HG02678 (cell line): ENCODE measurements around the gene ACOX2.

Experiments used
- ATAC-seq: cut with Tn5 transposase; IDR thresholded peaks from one replicate; pipeline ENCODE4 v1.9.1; 2021; ENCODE audit warnings: mild to moderate bottlenecking, moderate library complexity; ENCODE audit not compliant: unreplicated experiment

ACOX2 gene

DNA sequence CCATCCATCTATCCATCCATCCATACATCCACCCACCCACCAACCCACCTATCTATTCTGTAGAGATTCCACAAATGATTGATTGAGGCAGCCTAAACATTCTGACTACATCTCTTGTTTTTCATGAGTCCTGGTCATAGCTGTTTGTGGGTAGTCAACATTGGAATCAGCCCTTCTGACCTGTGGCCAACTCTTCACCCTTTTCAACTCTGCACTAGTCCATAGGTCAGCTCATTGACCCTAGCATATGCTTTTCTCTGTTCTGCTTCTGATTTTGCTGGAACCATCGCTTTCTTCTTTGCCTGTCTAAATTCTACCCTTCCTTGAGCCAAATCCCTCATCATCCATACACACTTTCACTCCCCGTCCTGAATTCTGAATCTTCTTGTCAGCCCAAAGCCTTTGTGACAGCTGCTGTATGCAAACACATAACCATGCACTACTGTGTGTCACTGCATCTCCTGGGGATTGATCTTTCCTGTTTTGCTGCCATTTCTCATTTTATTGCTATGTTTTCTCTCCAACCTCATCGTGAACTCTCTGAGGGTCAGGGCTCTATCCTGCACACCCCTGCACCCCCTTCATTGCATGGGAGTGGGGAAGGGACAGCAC lies 61.9 kb downstream of the ACOX2 start:
- ATAC-seq = no peak

DNA sequence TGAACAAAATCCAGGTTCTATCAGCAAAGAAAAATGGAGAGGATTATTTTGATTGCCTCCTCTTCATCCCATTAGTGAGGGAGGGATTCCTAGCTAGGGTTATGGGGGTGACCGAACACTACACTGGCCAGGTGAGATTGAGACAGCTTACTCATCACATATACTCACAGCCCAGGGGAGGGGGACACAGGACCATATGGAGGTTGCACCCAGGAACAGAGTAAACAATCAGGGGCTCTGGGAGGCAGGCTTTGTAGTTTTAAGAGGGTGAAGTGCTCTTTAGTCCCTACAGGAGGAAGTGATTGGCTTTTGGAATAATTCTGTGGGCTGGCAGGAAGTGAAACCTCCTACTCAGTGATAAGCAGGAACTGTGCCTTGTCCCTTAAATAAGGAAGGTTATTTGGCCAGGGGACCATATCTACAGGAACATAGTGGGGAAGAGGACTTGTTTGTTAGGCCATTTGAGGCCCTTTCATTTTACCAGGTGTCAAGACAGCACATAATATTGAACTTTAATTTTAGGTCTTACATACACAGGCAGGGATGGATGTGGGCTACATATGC lies 62.6 kb downstream of the ACOX2 start:
- no peak for ATAC-seq

DNA sequence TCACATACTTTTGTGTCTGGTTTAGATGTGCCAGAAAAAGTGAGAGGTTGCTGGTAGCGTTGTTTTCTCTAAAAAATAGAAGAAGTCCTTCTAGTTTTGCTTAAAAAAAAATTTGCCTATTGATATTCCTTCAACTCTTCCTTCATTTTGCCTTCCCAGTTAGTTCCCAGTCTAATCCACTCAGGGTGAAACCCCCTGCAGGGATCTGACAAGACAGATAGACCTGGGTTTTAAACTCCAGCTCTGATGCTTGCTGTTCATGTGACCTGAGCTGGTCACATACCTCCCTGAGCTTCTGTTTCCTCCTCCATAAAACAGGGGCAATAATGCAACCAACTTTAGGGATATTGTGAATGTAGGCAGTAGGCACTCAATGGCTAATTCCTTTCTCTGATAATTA lies 63.7 kb downstream of the ACOX2 start:
- ATAC-seq = no peak

DNA sequence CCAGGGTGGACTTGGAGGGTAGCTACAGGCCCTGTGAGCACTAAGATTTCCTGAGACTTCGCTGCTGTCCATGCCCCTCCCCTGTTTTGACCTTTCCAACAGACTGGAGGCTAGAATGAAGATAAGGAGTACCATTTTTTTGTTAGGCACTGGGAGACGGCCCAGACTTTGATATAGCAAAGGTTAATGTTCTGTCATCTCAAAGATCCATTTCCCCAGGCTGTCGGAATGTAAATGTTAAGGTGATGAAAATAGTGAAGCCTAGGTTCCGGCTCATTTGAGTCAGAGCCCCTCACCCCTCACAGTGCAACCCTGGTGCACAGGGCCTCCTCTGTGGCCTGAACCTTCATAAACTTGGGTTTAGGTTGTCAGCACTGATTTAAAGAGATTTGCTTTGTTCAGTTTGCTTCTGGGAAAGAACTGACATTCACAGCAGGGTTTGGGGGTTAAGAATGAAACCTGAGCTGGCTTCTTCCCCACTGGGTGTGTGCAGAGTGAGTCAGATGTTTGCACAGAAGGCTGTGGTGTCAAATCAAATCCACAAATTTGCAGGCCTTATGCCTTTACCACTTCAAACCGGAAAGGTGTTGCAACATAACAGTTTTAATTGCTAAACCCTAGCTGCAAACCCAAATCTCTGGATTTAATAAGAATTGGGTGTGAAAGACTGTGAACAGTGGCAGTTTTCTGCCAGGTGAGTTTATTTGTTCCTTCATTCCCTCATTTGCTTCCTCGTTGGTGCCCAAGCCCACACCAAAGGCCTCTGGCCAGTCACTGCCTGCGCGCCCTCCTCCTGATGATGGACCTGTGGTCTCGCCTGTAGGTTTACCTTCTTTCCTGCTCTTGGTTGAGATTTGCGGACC lies 65.7 kb downstream of the ACOX2 start:
- no peak for ATAC-seq

DNA sequence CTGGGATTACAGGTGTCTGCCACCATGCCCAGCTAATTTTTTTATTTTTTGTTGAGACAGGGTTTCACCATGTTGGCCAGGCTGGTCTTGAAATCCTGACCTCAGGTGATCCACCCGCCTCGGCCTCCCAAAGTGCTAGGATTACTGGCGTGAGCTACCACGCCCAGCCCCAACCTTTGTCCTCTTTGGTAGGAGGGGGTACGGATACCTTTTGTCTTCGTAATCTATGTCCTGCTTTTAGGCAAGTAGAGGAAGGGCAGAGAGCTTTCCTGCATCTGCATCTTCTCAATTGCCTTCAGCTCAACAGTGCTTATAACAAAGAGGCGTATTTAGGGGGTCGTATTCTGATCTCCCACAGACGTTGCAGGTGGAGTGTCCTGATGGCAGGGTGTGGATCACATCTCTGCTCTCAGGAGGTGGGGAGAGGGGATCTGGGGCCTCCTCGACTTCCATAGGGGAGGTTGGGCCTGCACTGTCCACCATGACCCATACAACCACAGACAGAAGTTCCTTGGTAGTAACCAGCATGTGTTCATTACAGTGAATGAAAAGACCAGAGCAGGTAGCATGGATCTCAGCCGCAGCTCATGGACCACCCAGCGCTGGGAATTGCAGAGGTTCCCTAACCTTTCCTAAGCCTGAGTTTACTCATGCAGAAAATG lies 66.5 kb downstream of the ACOX2 start:
- ATAC-seq = no peak

DNA sequence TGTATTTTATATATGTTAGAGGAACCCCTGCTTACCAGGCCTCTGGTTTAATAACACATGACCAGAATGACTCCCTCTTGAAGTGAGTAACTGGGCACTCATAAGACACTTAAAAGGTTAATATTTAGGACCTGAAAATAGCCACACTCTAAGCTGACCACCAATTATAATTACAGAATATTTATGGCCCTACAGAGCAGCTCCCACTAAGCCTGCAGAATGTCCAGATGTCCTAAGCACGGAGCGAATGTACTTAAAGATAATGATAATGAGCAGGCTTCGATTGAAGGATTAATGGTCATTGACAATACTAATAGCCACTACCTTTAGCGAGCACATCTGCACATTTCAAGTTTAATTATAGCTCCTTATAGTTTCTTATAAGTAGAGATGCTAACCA lies 67.9 kb downstream of the ACOX2 start:
- ATAC-seq = no peak

DNA sequence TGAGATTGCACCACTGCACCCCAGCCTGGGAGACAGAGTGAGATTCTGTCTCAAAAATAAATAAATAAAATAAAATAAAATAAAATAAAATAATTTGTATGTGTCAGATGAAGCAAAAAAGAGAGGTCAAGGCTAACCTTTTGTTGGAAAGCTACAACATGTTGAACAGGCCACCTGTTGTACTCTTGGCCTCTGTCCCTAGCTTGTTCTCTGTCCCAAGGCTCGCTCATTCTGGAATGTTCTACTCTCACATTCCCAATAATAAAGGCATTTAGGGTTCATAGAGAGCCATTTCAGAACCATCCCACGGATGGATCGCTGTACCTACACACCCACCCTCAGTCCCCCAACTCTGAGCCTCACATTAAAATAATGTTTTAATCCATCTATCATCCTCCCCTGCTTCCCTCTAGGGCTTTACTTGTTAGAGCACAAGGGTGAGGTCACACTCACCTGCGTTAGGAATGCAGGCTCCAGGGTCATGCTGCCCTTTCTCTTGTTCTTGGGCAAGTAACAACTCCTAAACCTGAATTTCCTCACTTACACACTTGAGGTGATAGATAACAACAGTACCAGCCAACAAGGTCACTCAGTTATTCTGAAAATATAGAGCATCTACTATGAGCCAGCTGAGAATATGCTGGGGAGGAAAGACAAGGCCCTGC lies 70.0 kb downstream of the ACOX2 start:
- ATAC-seq = no peak

DNA sequence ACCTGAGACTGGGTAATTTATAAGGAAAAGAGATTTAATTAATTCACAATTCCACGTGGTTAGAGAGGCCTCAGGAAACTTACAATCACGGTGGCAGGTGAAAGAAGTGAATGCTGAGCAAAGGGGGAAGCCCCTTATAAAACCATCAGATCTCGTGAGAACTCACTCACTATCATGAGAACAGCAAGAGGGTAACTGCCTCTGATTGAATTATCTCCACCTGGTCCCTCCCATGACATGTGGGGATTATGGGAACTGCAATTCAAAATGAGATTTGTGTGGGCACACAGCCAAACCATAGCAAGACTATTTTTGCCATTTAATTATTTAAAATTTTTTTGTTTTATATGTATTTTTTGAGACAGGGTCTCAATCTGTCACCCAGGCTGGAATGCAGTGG lies 72.1 kb downstream of the ACOX2 start:
- ATAC-seq = no peak

DNA sequence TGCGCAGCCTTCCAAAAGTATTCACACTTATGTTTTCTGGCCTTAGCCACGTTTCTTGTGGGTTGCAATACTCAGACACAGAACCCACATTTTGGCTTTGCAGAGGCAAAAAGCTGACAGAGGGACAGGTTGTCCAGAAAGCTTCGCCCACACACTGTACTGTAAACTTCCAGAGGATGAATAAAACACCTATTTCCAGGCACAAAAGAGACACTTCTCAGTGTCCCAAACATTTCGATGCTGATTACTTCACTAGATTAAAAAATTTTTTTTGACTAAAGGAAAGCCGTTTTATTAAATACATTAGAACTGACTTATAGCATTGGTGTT lies 73.1 kb downstream of the ACOX2 start:
- no peak for ATAC-seq

DNA sequence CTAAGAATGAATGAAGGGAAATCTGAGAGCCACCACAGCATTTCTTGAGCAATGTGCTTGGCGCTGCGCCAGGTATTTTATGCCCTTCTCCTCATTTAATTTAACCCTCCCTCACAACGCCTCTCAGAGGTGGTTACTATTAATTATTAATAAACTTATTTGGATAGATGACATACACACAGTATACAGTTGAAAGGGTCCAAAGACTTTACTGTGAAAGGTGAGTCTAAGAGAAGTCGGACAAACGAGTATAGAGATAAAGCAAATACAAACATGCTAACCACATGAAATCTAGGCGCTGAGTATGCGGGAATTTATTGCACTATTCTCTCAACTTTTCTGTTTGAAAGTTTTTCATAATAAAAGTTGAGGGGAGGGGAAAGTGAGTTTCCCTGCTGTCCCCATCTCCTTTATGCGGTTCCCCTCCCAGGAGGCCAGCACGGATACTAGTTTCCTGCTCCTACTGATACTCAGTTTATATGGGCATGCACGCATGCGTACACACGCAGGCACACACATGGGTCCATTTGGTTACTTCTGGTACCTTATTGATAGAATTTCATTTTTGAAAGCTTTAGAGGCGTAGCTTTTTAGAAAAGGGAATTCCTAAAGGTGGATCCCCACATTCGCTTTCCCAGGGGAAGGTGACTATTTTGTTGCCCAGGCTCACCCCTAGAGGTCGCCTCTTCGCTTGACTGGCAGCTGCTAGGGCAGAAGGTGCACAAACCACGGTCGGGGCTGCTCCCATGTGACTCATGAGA lies 73.6 kb downstream of the ACOX2 start:
- peak; percentile 95 for ATAC-seq

DNA sequence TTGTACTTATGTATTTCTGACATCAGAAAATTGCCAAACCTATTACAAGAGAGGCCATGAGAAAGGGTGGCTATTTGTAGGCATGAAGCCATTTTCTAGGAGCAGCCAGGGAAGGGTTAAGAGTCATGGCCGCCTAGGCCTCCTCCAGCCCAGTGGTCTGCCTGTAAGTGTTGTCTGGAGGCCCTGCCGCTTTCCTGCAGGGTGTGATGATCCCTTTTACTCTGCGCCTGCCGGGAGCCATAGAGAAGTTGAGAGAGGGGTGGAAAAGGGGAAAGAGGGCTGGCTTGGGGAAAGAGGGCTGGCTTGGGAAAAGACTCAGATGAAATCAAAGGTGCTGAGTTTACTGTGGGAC lies 74.2 kb downstream of the ACOX2 start:
- no peak for ATAC-seq

DNA sequence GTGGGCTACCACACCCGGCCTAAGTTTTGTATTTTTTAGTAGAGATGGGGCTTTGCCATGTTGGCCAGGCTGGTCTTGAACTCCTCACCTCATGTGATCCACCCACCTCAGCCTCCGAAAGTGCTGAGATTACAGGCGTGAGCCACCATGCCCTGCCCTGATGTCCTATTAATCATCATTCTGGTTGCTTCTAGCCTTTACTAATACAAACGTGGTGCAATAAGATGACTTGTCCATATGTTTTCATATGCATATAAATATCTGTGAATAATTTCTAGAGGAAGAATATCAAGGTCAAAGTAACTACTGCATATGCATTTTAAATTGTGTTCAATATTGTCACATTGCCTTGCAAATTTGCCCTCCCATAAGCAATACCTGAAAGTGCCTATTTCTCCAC lies 77.8 kb downstream of the ACOX2 start:
- no peak for ATAC-seq
